IMR-90 (cell line): ENCODE data around the gene IL2RA. TPM values are rescaled to one million over a fixed set of nuclear protein-coding genes. Genes with fewer than 3 reads are reported as not detected.

Experiments
- ATAC-seq: fragments of 200-7000 bp; cut with Tn5 transposase; 2 replicates; pipeline ENCODE4 v1.9.1; 2020; ENCODE audit warnings: low read depth, mild to moderate bottlenecking, moderate library complexity
- BruUV-seq: library from RNA; stranded (reverse); fragments of 400-500 nt; replicated peaks from 2 replicates; lab custom pipeline; 2021; lab: Mats Ljungman, UMichigan
- CTCF ChIA-PET: fragments of 300-600 bp; formaldehyde crosslinking; extraction: SDS; loops from one replicate; lab custom pipeline; 2021; ENCODE audit warnings: antibody characterized with exemption; lab: Yijun Ruan, JAX
- POLR2A ChIA-PET: fragments of 300-600 bp; sonication (Branson Sonifier 250); formaldehyde crosslinking; loops from one replicate; lab custom pipeline; 2022; ENCODE audit warnings: antibody characterized with exemption; ENCODE audit not compliant: unreplicated experiment; lab: Charles Lee
- DNase-seq: peaks from one replicate; pipeline ENCODE4 v3.0.0; 2013
- H2AFZ ChIP-seq: replicated peaks from 2 replicates; pipeline ENCODE3; 2013; ENCODE audit warnings: low read length, mild to moderate bottlenecking; ENCODE audit not compliant: poor library complexity
- H2AK5ac ChIP-seq: 2 replicates; pipeline ENCODE4 v1.6.1; 2013; ENCODE audit warnings: low read depth, low read length, inconsistent platforms
- H2AK9ac ChIP-seq: replicated peaks from 2 replicates; pipeline ENCODE3; 2013; ENCODE audit warnings: mild to moderate bottlenecking, low read depth, low read length, moderate library complexity; ENCODE audit not compliant: poor library complexity
- H2BK120ac ChIP-seq: 2 replicates; pipeline ENCODE4 v1.6.1; 2013; ENCODE audit warnings: low read depth, low read length, inconsistent platforms
- H2BK15ac ChIP-seq: 3 replicates; pipeline ENCODE4 v1.6.1; 2013; ENCODE audit warnings: low read depth, low read length, inconsistent platforms
- H2BK20ac ChIP-seq: 2 replicates; pipeline ENCODE4 v1.6.1; 2013; ENCODE audit warnings: low read depth, mild to moderate bottlenecking, inconsistent platforms, low read length, moderate library complexity
- H2BK5ac ChIP-seq: 2 replicates; pipeline ENCODE4 v1.6.1; 2013; ENCODE audit warnings: mild to moderate bottlenecking, low read depth, low read length, inconsistent platforms; ENCODE audit not compliant: poor library complexity, severe bottlenecking
- H3K14ac ChIP-seq: replicated peaks from 2 replicates; pipeline ENCODE4 v1.6.1; 2013; ENCODE audit warnings: low read depth, low read length, inconsistent platforms
- H3K18ac ChIP-seq: 2 replicates; pipeline ENCODE4 v1.6.1; 2013; ENCODE audit warnings: low read depth, low read length, control low read depth
- H3K23ac ChIP-seq: 2 replicates; pipeline ENCODE4 v1.6.1; 2013; ENCODE audit warnings: low read depth, low read length, inconsistent platforms
- H3K27ac ChIP-seq: 2 replicates; pipeline ENCODE4 v1.5.1; 2013; ENCODE audit warnings: mild to moderate bottlenecking, control low read depth, low read length; ENCODE audit not compliant: insufficient read depth
- H3K27me3 ChIP-seq: 2 replicates; pipeline ENCODE4 v1.6.1; 2013; ENCODE audit warnings: low read length; ENCODE audit not compliant: control insufficient read depth, insufficient read depth
- H3K36me3 ChIP-seq: 2 replicates; pipeline ENCODE4 v1.6.1; 2013; ENCODE audit warnings: low read length, mixed read lengths; ENCODE audit not compliant: control insufficient read depth, insufficient read depth
- H3K4ac ChIP-seq: 2 replicates; pipeline ENCODE4 v1.6.1; 2013; ENCODE audit warnings: low read depth, low read length, inconsistent platforms
- H3K4me1 ChIP-seq: 2 replicates; pipeline ENCODE4 v1.6.1; 2013; ENCODE audit warnings: low read length, mixed read lengths; ENCODE audit not compliant: control insufficient read depth, insufficient read depth
- H3K4me2 ChIP-seq: 2 replicates; pipeline ENCODE4 v1.6.1; 2013; ENCODE audit warnings: low read depth, mild to moderate bottlenecking, control low read depth, low read length, moderate library complexity
- H3K4me3 ChIP-seq: 2 replicates; pipeline ENCODE4 v1.5.1; 2013; ENCODE audit warnings: low read depth, mild to moderate bottlenecking, control low read depth, low read length, moderate library complexity; ENCODE audit not compliant: insufficient read depth
- H3K56ac ChIP-seq: 2 replicates; pipeline ENCODE4 v1.6.1; 2013; ENCODE audit warnings: low read length, inconsistent platforms; ENCODE audit not compliant: insufficient read depth; ENCODE audit errors: extremely low read depth
- H3K79me1 ChIP-seq, 2 experiments: 2 replicates each; pipeline ENCODE4 v1.6.1; 2013; ENCODE audit warnings: low read length in 2 of 2, inconsistent platforms in 1 of 2, low read depth in 1 of 2
- H3K9ac ChIP-seq: 2 replicates; pipeline ENCODE4 v1.6.1; 2013; ENCODE audit warnings: low read depth, low read length, control low read depth
- H3K9me1 ChIP-seq: 2 replicates; pipeline ENCODE4 v1.6.1; 2013; ENCODE audit warnings: low read length, inconsistent platforms; ENCODE audit not compliant: insufficient read depth
- H3K9me3 ChIP-seq: 2 replicates; pipeline ENCODE4 v1.6.1; 2013; ENCODE audit warnings: low read length; ENCODE audit not compliant: control insufficient read depth, insufficient read depth
- H4K20me1 ChIP-seq: 2 replicates; pipeline ENCODE4 v1.6.1; 2013; ENCODE audit warnings: low read length, inconsistent platforms; ENCODE audit not compliant: insufficient read depth
- H4K5ac ChIP-seq: 2 replicates; pipeline ENCODE4 v1.6.1; 2013; ENCODE audit warnings: mild to moderate bottlenecking, low read depth, low read length, control low read depth
- H4K8ac ChIP-seq, 2 experiments: 2 replicates each; pipeline ENCODE4 v1.6.1; 2013; ENCODE audit warnings: low read depth in 2 of 2, low read length in 2 of 2, control low read depth in 1 of 2, inconsistent platforms in 1 of 2
- H4K91ac ChIP-seq: 2 replicates; pipeline ENCODE4 v1.6.1; 2013; ENCODE audit warnings: low read depth, low read length, inconsistent platforms; ENCODE audit not compliant: insufficient read depth
- BHLHE40 ChIP-seq: fragments of 150-350 bp; IDR thresholded peaks from 2 replicates; pipeline ENCODE4 v1.6.1; 2016; ENCODE audit warnings: mild to moderate bottlenecking, low read depth, low read length
- CEBPB ChIP-seq: IDR thresholded peaks from 2 replicates; pipeline ENCODE4 v1.6.1; 2012; ENCODE audit warnings: low read depth, low read length, improper control_type of control experiment
- MAFK ChIP-seq: IDR thresholded peaks from 2 replicates; pipeline ENCODE4 v1.6.1; 2012; ENCODE audit warnings: low read depth, low read length, improper control_type of control experiment
- MAZ ChIP-seq: IDR thresholded peaks from 2 replicates; pipeline ENCODE4 v1.6.1; 2012; ENCODE audit warnings: low read depth, mild to moderate bottlenecking, low read length, improper control_type of control experiment, moderate library complexity, borderline replicate concordance
- POLR2A ChIP-seq: IDR thresholded peaks from 2 replicates; pipeline ENCODE4 v1.6.1; 2012; ENCODE audit warnings: mild to moderate bottlenecking, low read depth, low read length
- RAD21 ChIP-seq: IDR thresholded peaks from 2 replicates; pipeline ENCODE4 v1.6.1; 2012; ENCODE audit warnings: low read length, improper control_type of control experiment
- WGBS, 2 experiments: methylation state at CpG; one replicate each; pipeline versions ENCODE4 v1.1.5 to v1.1.7; 2013; ENCODE audit warnings: missing lambda C conversion rate in 2 of 2; ENCODE audit not compliant: insufficient read length in 1 of 2; ENCODE audit errors: extremely low coverage in 2 of 2; 5-methylcytosine and 5-hydroxymethylcytosine counted together
- dilution Hi-C: fragments of 300-500 bp; cut with HindIII; formaldehyde crosslinking; loops from one replicate; pipeline ENCODE4 v1.14.3; 2018; ENCODE audit warnings: low sequenced_read_pairs; ENCODE audit not compliant: unreplicated experiment
- in situ Hi-C: fragments of 300-500 bp; cut with MboI; formaldehyde crosslinking; loops from 3 replicates; pipeline ENCODE4 v1.14.3; 2019; ENCODE audit warnings: low sequenced_read_pairs, inconsistent platforms, mixed read lengths
- intact Hi-C: fragments of 100-400 bp; cut with micrococcal nuclease; formaldehyde crosslinking; loops from 2 replicates; pipeline ENCODE4 v1.10.0; 2022
- polyA plus RNA-seq, 3 experiments: library from polyadenylated mRNA; depleted of rRNA; stranded (reverse); fragments of >200 nt; gene quantifications; 2 replicates each; pipeline ENCODE4 v1.2.3, GENCODE V29; 2012; ENCODE audit warnings: low replicate concordance in 1 of 3
- total RNA-seq: library from RNA; depleted of rRNA; stranded (reverse); fragments of >200 nt; gene quantifications from 2 replicates; pipeline ENCODE4 v1.2.3, GENCODE V29; 2012
- TF ChIP-seq, protein P1 (sequence below): fragments of 150-350 bp; IDR thresholded peaks from 2 replicates; pipeline ENCODE4 v1.6.1; 2016; ENCODE audit warnings: low read depth, mild to moderate bottlenecking, low read length, moderate library complexity, borderline replicate concordance

IL2RA gene
- total and polyA plus RNA-seq, 2 of the 4 experiments (the other 2 are of a cell fraction), result not detected

DNA sequence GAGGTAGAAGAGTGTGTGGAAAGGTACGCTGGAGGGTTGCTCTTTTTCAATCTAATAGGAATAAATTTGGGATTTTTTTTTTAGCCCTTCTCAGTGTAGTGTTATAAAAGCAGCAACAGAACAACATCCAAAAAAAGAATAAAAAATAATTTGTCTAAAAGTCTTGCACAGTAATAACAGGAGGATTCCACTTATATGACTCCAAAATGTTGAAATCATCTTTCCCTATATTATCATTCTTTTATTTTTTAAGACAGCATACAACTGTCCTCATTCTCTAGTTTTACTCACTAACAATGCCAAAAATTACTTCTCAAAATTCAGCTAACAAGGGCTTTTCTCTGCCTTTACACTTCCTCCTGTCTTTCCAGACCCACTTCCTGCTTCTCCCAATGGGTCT, 27.8 kb downstream of the IL2RA start:
- H4K91ac ChIP-seq, result no peak overlapping the region
- no peaks in the 10 kb centered on the region for H3K79me1 ChIP-seq
- no TSS peak for BruUV-seq
- no peak overlapping the region for H3K9ac ChIP-seq
- H3K4me3 ChIP-seq, result no peak overlapping the region
- H3K27ac ChIP-seq, result no peak overlapping the region
- in situ Hi-C loops (no loop called here), dilution Hi-C loops (no loop called here), intact Hi-C loops (no loop called here)
- no peaks in the 10 kb centered on the region for H4K20me1 ChIP-seq
- no peak overlapping the region for H3K18ac ChIP-seq
- no peak overlapping the region for H4K8ac ChIP-seq
- no peak overlapping the region for H4K5ac ChIP-seq
- H3K4me1 ChIP-seq, result no peaks in the 10 kb centered on the region
- CTCF ChIA-PET, result no interaction called here
- DNase-seq (no peak), ATAC-seq (no peak)
- H2AFZ ChIP-seq, result peak overlapping the region; percentile 11
- H3K27me3 ChIP-seq, result peaks cover 25% of the 10 kb centered on the region
- no peak overlapping the region for H3K23ac ChIP-seq
- H2BK120ac ChIP-seq, result no peak overlapping the region
- no peak overlapping the region for H2BK15ac ChIP-seq
- H3K56ac ChIP-seq, result no peak overlapping the region
- no peak overlapping the region for H2AK5ac ChIP-seq
- no peaks in the 10 kb centered on the region for H3K9me1 ChIP-seq
- H3K14ac ChIP-seq, result no peak overlapping the region
- no peak overlapping the region for H3K4ac ChIP-seq
- no peak overlapping the region for H2BK20ac ChIP-seq
- no peaks in the 10 kb centered on the region for H3K9me3 ChIP-seq
- POLR2A ChIA-PET, result no interaction called here
- no CpG with 5 or more reads among the region's 1 CpG for WGBS, 2 experiments
- no peaks in the 10 kb centered on the region for H3K36me3 ChIP-seq
- H2BK5ac ChIP-seq, result no peak overlapping the region
- no peak for TF ChIP-seq BHLHE40
- no peak for TF ChIP-seq POLR2A
- no peak for TF ChIP-seq CEBPB
- TF ChIP-seq MAZ, result no peak
- no peak for TF ChIP-seq MAFK
- no peak for TF ChIP-seq RAD21
- TF ChIP-seq, protein P1, sequence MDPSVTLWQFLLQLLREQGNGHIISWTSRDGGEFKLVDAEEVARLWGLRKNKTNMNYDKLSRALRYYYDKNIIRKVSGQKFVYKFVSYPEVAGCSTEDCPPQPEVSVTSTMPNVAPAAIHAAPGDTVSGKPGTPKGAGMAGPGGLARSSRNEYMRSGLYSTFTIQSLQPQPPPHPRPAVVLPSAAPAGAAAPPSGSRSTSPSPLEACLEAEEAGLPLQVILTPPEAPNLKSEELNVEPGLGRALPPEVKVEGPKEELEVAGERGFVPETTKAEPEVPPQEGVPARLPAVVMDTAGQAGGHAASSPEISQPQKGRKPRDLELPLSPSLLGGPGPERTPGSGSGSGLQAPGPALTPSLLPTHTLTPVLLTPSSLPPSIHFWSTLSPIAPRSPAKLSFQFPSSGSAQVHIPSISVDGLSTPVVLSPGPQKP, result no peak
- H2AK9ac ChIP-seq, result no peak overlapping the region
- H3K4me2 ChIP-seq, result no peak overlapping the region
